H1 (cell line): ENCODE measurements around the gene TANC1. TPM values are rescaled to one million over a fixed set of nuclear protein-coding genes. Genes with fewer than 3 reads are reported as not detected.

ENCODE experiments used
- CTCF ChIA-PET: fragments of 300-600 bp; sonication (Branson Sonifier 250); formaldehyde crosslinking; loops from one replicate; lab custom pipeline; 2021; ENCODE audit not compliant: partially characterized antibody; lab: Charles Lee
- POLR2A ChIA-PET: fragments of 300-600 bp; sonication (Branson Sonifier 250); formaldehyde crosslinking; loops from one replicate; lab custom pipeline; 2021; ENCODE audit warnings: inconsistent platforms; ENCODE audit not compliant: partially characterized antibody; lab: Charles Lee
- DNase-seq, 2 experiments: peaks; one replicate each; pipeline versions ENCODE4 v3.0.0 to v3.0.0-alpha.2; 2010 to 2022; ENCODE audit warnings: low spot score in 2 of 2, low read depth in 1 of 2, mixed read lengths in 1 of 2
- FAIRE-seq: peaks from 2 replicates; lab custom pipeline; 2011; peaks lifted over from hg19 to GRCh38; lab: Jason Lieb, UNC
- H2AFZ ChIP-seq: 2 replicates; pipeline ENCODE4 v1.8.1; 2012; ENCODE audit warnings: low read length, inconsistent platforms
- H2AK5ac ChIP-seq: 2 replicates; pipeline ENCODE4 v1.6.1; 2013; ENCODE audit warnings: low read depth, low read length
- H2BK120ac ChIP-seq: replicated peaks from 2 replicates; pipeline ENCODE3; 2013; ENCODE audit warnings: low read depth, low read length, inconsistent platforms
- H2BK12ac ChIP-seq: 2 replicates; pipeline ENCODE4 v1.6.1; 2013; ENCODE audit warnings: low read depth, low read length
- H2BK15ac ChIP-seq: 2 replicates; pipeline ENCODE4 v1.6.1; 2013; ENCODE audit warnings: low read length
- H2BK20ac ChIP-seq: 2 replicates; pipeline ENCODE4 v1.6.1; 2013; ENCODE audit warnings: low read length
- H2BK5ac ChIP-seq: 2 replicates; pipeline ENCODE4 v1.6.1; 2013; ENCODE audit warnings: low read depth, low read length
- H3K14ac ChIP-seq: 2 replicates; pipeline ENCODE4 v1.6.1; 2013; ENCODE audit warnings: inconsistent platforms; ENCODE audit not compliant: insufficient read length
- H3K18ac ChIP-seq: 2 replicates; pipeline ENCODE4 v1.6.1; 2013; ENCODE audit warnings: low read length; ENCODE audit errors: extremely low read depth
- H3K23ac ChIP-seq: 2 replicates; pipeline ENCODE4 v1.6.1; 2013; ENCODE audit warnings: inconsistent platforms; ENCODE audit not compliant: insufficient read length
- H3K23me2 ChIP-seq: 2 replicates; pipeline ENCODE4 v1.6.1; 2013; ENCODE audit warnings: low read depth, low read length
- H3K27ac ChIP-seq: 2 replicates; pipeline ENCODE4 v1.6.1; 2011; ENCODE audit warnings: low read depth, low read length, inconsistent platforms
- H3K27me3 ChIP-seq, 4 experiments: replicated peaks in 1 of 4; 1 replicate in 1 of 4; 2 replicates in 3 of 4; pipeline versions ENCODE4 v1.6.1 to v1.8.1; 2011 to 2013; ENCODE audit warnings: low read length in 3 of 4, mild to moderate bottlenecking in 3 of 4, inconsistent platforms in 2 of 4, mixed read lengths in 2 of 4, moderate library complexity in 1 of 4; ENCODE audit not compliant: control insufficient read depth in 3 of 4, insufficient read depth in 3 of 4; ENCODE audit errors: extremely low read depth in 1 of 4
- H3K36me3 ChIP-seq, 4 experiments: 2 replicates each; pipeline versions ENCODE4 v1.6.1 to v1.8.1; 2011 to 2013; ENCODE audit warnings: mild to moderate bottlenecking in 4 of 4, low read length in 3 of 4, moderate library complexity in 2 of 4, control low read depth in 1 of 4, inconsistent platforms in 1 of 4; ENCODE audit not compliant: insufficient read depth in 4 of 4, control insufficient read depth in 2 of 4
- H3K4ac ChIP-seq: replicated peaks from 2 replicates; pipeline ENCODE3; 2013; ENCODE audit warnings: low read length, low read depth, mixed read lengths, inconsistent platforms; ENCODE audit not compliant: insufficient read length
- H3K4me1 ChIP-seq, 4 experiments: replicated peaks in 1 of 4; 1 replicate in 1 of 4; 2 replicates in 3 of 4; pipeline versions ENCODE4 v1.6.1 to v1.8.1; 2011 to 2013; ENCODE audit warnings: low read length in 3 of 4, inconsistent platforms in 2 of 4, mixed read lengths in 1 of 4; ENCODE audit not compliant: insufficient read depth in 4 of 4, control insufficient read depth in 3 of 4
- H3K4me2 ChIP-seq, 2 experiments: 2 replicates each; pipeline versions ENCODE4 v1.6.1 to v1.8.1; 2011 to 2013; ENCODE audit warnings: low read depth in 2 of 2, low read length in 2 of 2, control low read depth in 1 of 2, inconsistent platforms in 1 of 2, mild to moderate bottlenecking in 1 of 2; ENCODE audit not compliant: insufficient read depth in 1 of 2
- H3K4me3 ChIP-seq, 4 experiments: fragments of 200-600, 300-600 bp in 1 of 4; sonication (generic), shearing (Covaris generic), sonication (Bioruptor Twin) in 1 of 4; 2 replicates each; pipeline versions ENCODE4 v1.5.1 to v1.8.1; 2011 to 2016; ENCODE audit warnings: low read length in 4 of 4, low read depth in 3 of 4, control low read depth in 2 of 4, inconsistent platforms in 2 of 4, mild to moderate bottlenecking in 2 of 4, mixed read lengths in 1 of 4, moderate library complexity in 1 of 4; ENCODE audit not compliant: insufficient read depth in 2 of 4; ENCODE audit errors: extremely low read depth in 1 of 4
- H3K56ac ChIP-seq: replicated peaks from 2 replicates; pipeline ENCODE3; 2013; ENCODE audit warnings: low read depth, mild to moderate bottlenecking, mixed read lengths, low read length, inconsistent platforms; ENCODE audit not compliant: insufficient read length
- H3K79me1 ChIP-seq: 2 replicates; pipeline ENCODE4 v1.6.1; 2013; ENCODE audit warnings: low read depth, low read length, control low read depth
- H3K79me2 ChIP-seq, 2 experiments: 2 replicates each; pipeline versions ENCODE4 v1.6.1 to v1.8.1; 2012 to 2013; ENCODE audit warnings: low read length in 2 of 2, mild to moderate bottlenecking in 2 of 2, inconsistent platforms in 1 of 2; ENCODE audit not compliant: insufficient read depth in 2 of 2, control insufficient read depth in 1 of 2
- H3K9ac ChIP-seq, 4 experiments: replicated peaks in 1 of 4; 1 replicate in 1 of 4; 2 replicates in 3 of 4; pipeline versions ENCODE4 v1.6.1 to v1.8.1; 2011 to 2013; ENCODE audit warnings: low read depth in 3 of 4, low read length in 3 of 4, control low read depth in 2 of 4, mild to moderate bottlenecking in 2 of 4, moderate library complexity in 2 of 4, inconsistent platforms in 1 of 4; ENCODE audit errors: extremely low read depth in 1 of 4
- H3K9me3 ChIP-seq, 2 experiments: 2 replicates each; pipeline versions ENCODE4 v1.6.1 to v1.8.1; 2012 to 2013; ENCODE audit warnings: mild to moderate bottlenecking in 2 of 2, moderate library complexity in 2 of 2, control low read depth in 1 of 2, inconsistent platforms in 1 of 2, low read depth in 1 of 2, low read length in 1 of 2, mixed read lengths in 1 of 2; ENCODE audit not compliant: insufficient read depth in 2 of 2
- H4K20me1 ChIP-seq, 2 experiments: replicated peaks in 1 of 2; 2 replicates each; pipeline versions ENCODE3 to v1.8.1; 2011 to 2013; ENCODE audit warnings: inconsistent platforms in 2 of 2, low read length in 2 of 2, mild to moderate bottlenecking in 1 of 2; ENCODE audit not compliant: insufficient read depth in 2 of 2, control insufficient read depth in 1 of 2
- H4K5ac ChIP-seq: 2 replicates; pipeline ENCODE4 v1.6.1; 2013; ENCODE audit warnings: low read length, low read depth, mixed read lengths, inconsistent platforms; ENCODE audit not compliant: insufficient read length
- H4K8ac ChIP-seq: 2 replicates; pipeline ENCODE4 v1.8.0; 2013; ENCODE audit warnings: mild to moderate bottlenecking, moderate library complexity, low read length, inconsistent platforms; ENCODE audit not compliant: insufficient read depth; ENCODE audit errors: extremely low read depth
- H4K91ac ChIP-seq: replicated peaks from 2 replicates; pipeline ENCODE3; 2013; ENCODE audit warnings: low read length, mixed read lengths, inconsistent platforms; ENCODE audit not compliant: insufficient read length
- FOSL1 ChIP-seq: IDR thresholded peaks from 2 replicates; pipeline ENCODE4 v1.6.1; 2011; ENCODE audit warnings: mild to moderate bottlenecking, low read depth, low read length, moderate library complexity; ENCODE audit not compliant: insufficient read depth
- WGBS, 2 experiments: shearing (Covaris generic) in 1 of 2; methylation state at CpG; one replicate each; pipeline versions ENCODE4 v1.1.6 to v1.1.7; 2013 to 2015; ENCODE audit warnings: low lambda C conversion rate in 2 of 2, mixed read lengths in 2 of 2, inconsistent platforms in 1 of 2, low coverage in 1 of 2, missing lambda C conversion rate in 1 of 2; ENCODE audit not compliant: insufficient replicate concordance in 2 of 2, insufficient coverage in 1 of 2, insufficient read length in 1 of 2; ENCODE audit errors: extremely low coverage in 1 of 2, missing lambda C conversion rate in 1 of 2; 5-methylcytosine and 5-hydroxymethylcytosine counted together
- polyA plus RNA-seq, 7 experiments: library from polyadenylated mRNA; depleted of rRNA in 3 of 7; stranded (reverse) in 5 of 7; unstranded in 2 of 7; fragments of >200 nt in 5 of 7; fragments of 200-250 nt in 2 of 7; gene quantifications; 1 replicate in 5 of 7; 2 replicates in 1 of 7; 4 replicates in 1 of 7; pipeline versions ENCODE4 v1.2.1 to v1.2.3, GENCODE V29; 2011 to 2013; ENCODE audit warnings: missing spikeins in 2 of 7, mixed read lengths in 2 of 7
- total RNA-seq: library from RNA; stranded (reverse); fragmentation: NEBNext Ultra II Directional; extraction: Animal tissue kit (Norgen Biotek cat#: 25700); gene quantifications from 2 replicates; pipeline ENCODE4 v1.2.1, GENCODE V29; 2021

The TANC1 gene
- total and polyA plus RNA-seq, 2 of the 8 experiments (the other 6 are each of a cell fraction or from before 2014, with no cell fraction given) = 4.1 to 7.6 TPM

DNA sequence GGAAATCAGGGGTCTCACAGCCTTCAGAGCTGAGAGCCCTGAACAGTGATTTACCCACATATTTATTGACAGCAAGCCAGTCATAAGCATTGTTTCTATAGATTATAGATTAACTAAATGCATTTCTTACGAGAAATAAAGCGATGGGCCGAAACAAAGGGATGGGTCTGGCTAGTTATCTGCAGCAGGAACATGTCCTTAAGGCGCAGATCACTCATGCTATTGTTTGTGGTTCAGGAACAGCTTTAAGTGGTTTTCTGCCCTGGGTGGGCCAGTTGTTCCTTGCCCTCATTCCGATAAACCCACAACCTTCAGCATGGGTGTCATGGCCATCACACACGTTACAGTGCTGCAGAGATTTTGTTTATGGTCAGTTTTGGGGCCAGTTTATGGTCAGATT, 36.4 kb downstream of the TANC1 start:
- Histone ChIP-seq H2BK120ac (no peak overlapping the region), H2BK5ac (no peak overlapping the region), H2BK12ac (no peak overlapping the region), H3K36me3 (no peaks in the 10 kb centered on the region), H3K27me3 (no peaks in the 10 kb centered on the region), H3K23me2 (no peaks in the 10 kb centered on the region), H2BK15ac (no peak overlapping the region), H3K14ac (no peak overlapping the region), H4K20me1 (peaks cover 0 to 2% of the 10 kb centered on the region in 2 experiments), H2BK20ac (no peak overlapping the region), H3K9ac (no peak overlapping the region), H3K4me2 (no peak overlapping the region), H3K4me3 (no peak overlapping the region), H3K4ac (no peak overlapping the region), H4K5ac (no peak overlapping the region), H3K4me1 (no peaks in the 10 kb centered on the region), H3K79me2 (no peaks in the 10 kb centered on the region), H3K9me3 (peaks cover 3 to 5% of the 10 kb centered on the region in 2 experiments; a peak in 1 of 4 replicates), H3K18ac (no peak overlapping the region), H4K91ac (no peak overlapping the region), H4K8ac (no peak overlapping the region), H2AK5ac (no peak overlapping the region)
- POLR2A ChIA-PET = no interaction called here
- no peak for TF ChIP-seq FOSL1
- TF ChIP-seq, all 59 proteins: peak for 0
- DNase-seq (no peak), FAIRE-seq (no peak)
- Histone ChIP-seq H3K23ac (no peak overlapping the region), H3K79me1 (peaks cover 2% of the 10 kb centered on the region; the same call in 1 of the 2 replicates), H3K56ac (no peak overlapping the region), H2AFZ (no peak overlapping the region), H3K27ac (no peak overlapping the region)
- WGBS, 2 experiments = 88% methylated on average over 6 of the region's 6 CpGs; no CpG with 5 or more reads in 1 of the 2 experiments
- CTCF ChIA-PET = no interaction called here
